K562 (cell line): ENCODE data around the gene PPP1R10. TPM values are rescaled to one million over a fixed set of nuclear protein-coding genes. Genes with fewer than 3 reads are reported as not detected.

Source experiments
- ATAC-seq: fragments of 200-7000 bp; cut with Tn5 transposase; 3 replicates; pipeline ENCODE4 v1.9.1; 2020; ENCODE audit warnings: moderate library complexity
- BruUV-seq: library from RNA; stranded (reverse); fragments of 400-500 nt; replicated peaks from 2 replicates; lab custom pipeline; 2021; lab: Mats Ljungman, UMichigan
- CTCF ChIA-PET: fragments of 300-600 bp; formaldehyde crosslinking; extraction: SDS; loops from one replicate; lab custom pipeline; 2021; ENCODE audit warnings: low intra/inter-chr PET ratio; lab: Yijun Ruan, JAX
- POLR2A ChIA-PET: fragments of 300-600, 350-650 bp; sonication (Branson Sonifier 250); formaldehyde crosslinking; extraction: SDS; loops from one replicate; lab custom pipeline; 2021; ENCODE audit warnings: antibody characterized with exemption, inconsistent platforms; lab: Yijun Ruan, JAX
- DNase-seq, 4 experiments: peaks; one replicate each; pipeline versions ENCODE4 v3.0.0 to v3.0.0-alpha.2; 2011 to 2018; ENCODE audit warnings: low spot score in 3 of 4, mixed read lengths in 3 of 4; ENCODE audit errors: extremely low read depth in 1 of 4
- FAIRE-seq: peaks from 2 replicates; lab custom pipeline; 2011; peaks lifted over from hg19 to GRCh38; lab: Jason Lieb, UNC
- H2AFZ ChIP-seq: 2 replicates; pipeline ENCODE4 v1.6.0; 2011; ENCODE audit warnings: low read depth, low read length, control low read depth, inconsistent platforms
- H3K27ac ChIP-seq: fragments of 200-600 bp; 3 replicates; pipeline ENCODE4 v1.8.0; 2011; ENCODE audit warnings: low read depth, mild to moderate bottlenecking, control low read depth, inconsistent platforms, low read length, moderate library complexity, mixed read lengths; ENCODE audit errors: extremely low read depth
- H3K27me3 ChIP-seq, 2 experiments: fragments of 300-600 bp in 1 of 2; 2 replicates in 1 of 2; 3 replicates in 1 of 2; pipeline versions ENCODE4 v1.6.0 to v1.8.0; 2011; ENCODE audit warnings: inconsistent platforms in 2 of 2, low read length in 2 of 2, mild to moderate bottlenecking in 1 of 2, mixed read lengths in 1 of 2, moderate library complexity in 1 of 2; ENCODE audit not compliant: control insufficient read depth in 2 of 2, insufficient read depth in 2 of 2
- H3K36me3 ChIP-seq: fragments of 300-600 bp; 3 replicates; pipeline ENCODE4 v1.8.0; 2011; ENCODE audit warnings: mild to moderate bottlenecking, low read length, inconsistent platforms; ENCODE audit not compliant: control insufficient read depth, insufficient read depth
- H3K4me1 ChIP-seq, 2 experiments: fragments of 200-600 bp in 1 of 2; replicated peaks in 1 of 2; 2 replicates in 1 of 2; 3 replicates in 1 of 2; pipeline versions ENCODE4 v1.5.1 to v1.8.0; 2011; ENCODE audit warnings: inconsistent platforms in 2 of 2, low read length in 2 of 2, mild to moderate bottlenecking in 1 of 2, mixed read lengths in 1 of 2, moderate library complexity in 1 of 2; ENCODE audit not compliant: control insufficient read depth in 2 of 2, insufficient read depth in 2 of 2
- H3K4me2 ChIP-seq: 2 replicates; pipeline ENCODE4 v1.6.1; 2011; ENCODE audit warnings: low read length, control low read depth, inconsistent platforms, mixed read lengths; ENCODE audit not compliant: insufficient read depth
- H3K4me3 ChIP-seq: fragments of 200-600 bp; sonication (generic), shearing (Covaris generic); 2 replicates; pipeline ENCODE4 v1.5.1; 2016; ENCODE audit warnings: control low read depth, inconsistent platforms
- H3K79me2 ChIP-seq: fragments of 200-600 bp; 3 replicates; pipeline ENCODE4 v1.8.0; 2011; ENCODE audit warnings: low read length, inconsistent platforms; ENCODE audit not compliant: control insufficient read depth, insufficient read depth
- H3K9ac ChIP-seq, 2 experiments: 2 replicates each; pipeline versions ENCODE4 v1.6.0 to v1.6.1; 2011; ENCODE audit warnings: low read depth in 2 of 2, low read length in 2 of 2, control low read depth in 1 of 2, inconsistent platforms in 1 of 2, mild to moderate bottlenecking in 1 of 2, mixed read lengths in 1 of 2; ENCODE audit not compliant: insufficient read depth in 1 of 2
- H3K9me1 ChIP-seq: one replicate; pipeline ENCODE4 v1.6.0; 2011; ENCODE audit warnings: inconsistent platforms, mild to moderate bottlenecking, low read length, moderate library complexity; ENCODE audit not compliant: control insufficient read depth, insufficient read depth
- H3K9me3 ChIP-seq: replicated peaks from 2 replicates; pipeline ENCODE4 v1.5.1; 2011; ENCODE audit warnings: low read depth, low read length, inconsistent platforms; ENCODE audit not compliant: control insufficient read depth, insufficient read depth
- H4K20me1 ChIP-seq: replicated peaks from 2 replicates; pipeline ENCODE4 v1.6.1; 2011; ENCODE audit warnings: low read length, inconsistent platforms, mixed read lengths; ENCODE audit not compliant: control insufficient read depth, insufficient read depth
- ARHGAP35 ChIP-seq: fragments of 450-650 bp; IDR thresholded peaks from 2 replicates; pipeline ENCODE4 v1.6.1; 2018; ENCODE audit not compliant: partially characterized antibody
- CCNT2 ChIP-seq: IDR thresholded peaks from 2 replicates; pipeline ENCODE4 v1.6.1; 2011; ENCODE audit warnings: borderline replicate concordance, low read depth, mild to moderate bottlenecking, moderate library complexity, mixed read lengths, low read length; ENCODE audit not compliant: insufficient read length; ENCODE audit errors: extremely low read depth
- EZH2 ChIP-seq: IDR thresholded peaks from 2 replicates; pipeline ENCODE4 v1.6.1; 2012; ENCODE audit warnings: low read depth, mild to moderate bottlenecking, inconsistent platforms, low read length, borderline replicate concordance
- HDAC2 ChIP-seq: fragments of 450-650 bp; IDR thresholded peaks from 2 replicates; pipeline ENCODE4 v1.6.1; 2016; ENCODE audit warnings: mild to moderate bottlenecking
- MED1 ChIP-seq: sonication (generic); formaldehyde crosslinking; IDR thresholded peaks from 2 replicates; pipeline ENCODE4 v1.8.1; 2023; ENCODE audit warnings: missing genetic modification reagents, borderline replicate concordance
- MYC ChIP-seq, 2 experiments: fragments of 250-450 bp in 1 of 2; sonication (Bioruptor Pico) in 1 of 2; IDR thresholded peaks; 2 replicates each; pipeline versions ENCODE4 v1.5.1 to v1.6.1; 2012 to 2021; ENCODE audit warnings: low read depth in 2 of 2, borderline replicate concordance in 1 of 2, improper control_type of control experiment in 1 of 2, low read length in 1 of 2, mild to moderate bottlenecking in 1 of 2, moderate library complexity in 1 of 2
- NR4A1 ChIP-seq, 2 experiments: fragments of 250-450 bp in 1 of 2; fragments of 450-650 bp in 1 of 2; sonication (Bioruptor Pico) in 1 of 2; IDR thresholded peaks; 2 replicates each; pipeline versions ENCODE4 v1.4.0 to v1.6.1; 2016 to 2020; ENCODE audit warnings: mild to moderate bottlenecking in 2 of 2, missing compliant biosample characterization in 1 of 2, missing genetic modification characterization in 1 of 2, moderate library complexity in 1 of 2
- RBM15 ChIP-seq: fragments of 200-400 bp; formaldehyde crosslinking; IDR thresholded peaks from 2 replicates; pipeline ENCODE4 v1.6.1; 2018; ENCODE audit warnings: mild to moderate bottlenecking, low read length, moderate library complexity; ENCODE audit not compliant: insufficient read depth
- RCOR1 ChIP-seq, 2 experiments: IDR thresholded peaks; 2 replicates each; pipeline ENCODE4 v1.6.1; 2012; ENCODE audit warnings: low read depth in 2 of 2, low read length in 2 of 2, borderline replicate concordance in 1 of 2, improper control_type of control experiment in 1 of 2
- TARDBP ChIP-seq: fragments of 450-650 bp; IDR thresholded peaks from 2 replicates; pipeline ENCODE4 v1.6.1; 2016
- THAP12 ChIP-seq: fragments of 250-450 bp; sonication (Bioruptor Pico); IDR thresholded peaks from 2 replicates; pipeline ENCODE4 v1.9.0; 2021; ENCODE audit warnings: mild to moderate bottlenecking, inconsistent platforms
- ZBTB33 ChIP-seq: sonication (generic); formaldehyde crosslinking; IDR thresholded peaks from 2 replicates; pipeline ENCODE4 v1.8.1; 2023; ENCODE audit warnings: mild to moderate bottlenecking, missing genetic modification reagents
- ZNF311 ChIP-seq: fragments of 250-450 bp; sonication (Bioruptor Pico); IDR thresholded peaks from 2 replicates; pipeline ENCODE4 v1.4.0; 2020; ENCODE audit warnings: mild to moderate bottlenecking, moderate library complexity
- ZNF644 ChIP-seq: fragments of 200-800 bp; sonication (Bioruptor generic); IDR thresholded peaks from 2 replicates; pipeline ENCODE4 v1.6.1; 2016; ENCODE audit warnings: low read depth, missing genetic modification characterization, missing compliant biosample characterization
- WGBS: fragments of 100-300 bp; shearing (Covaris generic); methylation state at CpG from one replicate; pipeline ENCODE4 v1.1.6; 2016; ENCODE audit warnings: low coverage, mixed read lengths; ENCODE audit not compliant: insufficient coverage; ENCODE audit errors: missing lambda C conversion rate; 5-methylcytosine and 5-hydroxymethylcytosine counted together
- in situ Hi-C: fragments of 300-500 bp; cut with MboI; formaldehyde crosslinking; loops from 4 replicates; pipeline ENCODE4 v1.15.0; 2018; ENCODE audit warnings: inconsistent platforms, mixed read lengths
- intact Hi-C: fragments of 100-400 bp; cut with micrococcal nuclease; formaldehyde crosslinking; loops from 2 replicates; pipeline ENCODE4 v1.14.2; 2022
- polyA plus RNA-seq, 8 experiments: library from polyadenylated mRNA; depleted of rRNA in 4 of 8; stranded (reverse) in 5 of 8; unstranded in 3 of 8; fragments of >200 nt; fragmentation: Nextera tagmentation in 2 of 8; fragmentation: Illumina TruSeq in 1 of 8; extraction: Ambion mirVana in 2 of 8; extraction: Trizol in 1 of 8; gene quantifications; 2 replicates each; pipeline versions ENCODE4 v1.2.1 to v1.2.3, GENCODE V29; 2011 to 2014; ENCODE audit warnings: inconsistent platforms in 1 of 8, missing spikeins in 1 of 8
- total RNA-seq, 7 experiments: library from RNA; depleted of rRNA in 6 of 7; stranded (reverse); fragments of >200 nt in 6 of 7; fragmentation: Illumina TruSeq in 2 of 7; extraction: Trizol in 2 of 7; gene quantifications; 2 replicates each; pipeline versions ENCODE4 v1.2.1 to v1.2.3, GENCODE V29; 2011 to 2021; ENCODE audit warnings: low replicate concordance in 1 of 7
- TF ChIP-seq, protein P1 (sequence below): fragments of 200-400 bp; formaldehyde crosslinking; IDR thresholded peaks from 2 replicates; pipeline ENCODE4 v1.6.1; 2017; ENCODE audit warnings: mild to moderate bottlenecking, low read depth, low read length, moderate library complexity

The PPP1R10 gene
- total and polyA plus RNA-seq, 9 of the 15 experiments (the other 6 are each of a cell fraction or from before 2014, with no cell fraction given) = 14.1 to 65.5 (median 32.6) TPM

GRCh38 chr6:30619561-30619960 is 2.5 kb upstream of the PPP1R10 start:
- Histone ChIP-seq H3K27ac (peak overlapping the region; percentile 30; the same call in 2 of the 3 replicates), H4K20me1 (peaks cover 8% of the 10 kb centered on the region; the same call in 1 of the 2 replicates), H3K4me2 (no peak overlapping the region), H3K9me1 (no peaks in the 10 kb centered on the region), H2AFZ (no peak overlapping the region), H3K36me3 (peaks cover 73% of the 10 kb centered on the region), H3K9me3 (no peaks in the 10 kb centered on the region), H3K27me3 (no peaks in the 10 kb centered on the region), H3K79me2 (peaks cover 51% of the 10 kb centered on the region), H3K9ac (peak overlapping the region; percentile 50 to 99; a peak in 3 of 4 replicates), H3K4me3 (no peak overlapping the region; the same call in 1 of the 2 replicates), H3K4me1 (peaks cover 4 to 5% of the 10 kb centered on the region in 2 experiments; a peak in 3 of 5 replicates)
- FAIRE-seq (no peak), ATAC-seq (no peak), DNase-seq (no peak)
- ChIA-PET POLR2A (no interaction called here), CTCF (no interaction called here)
- TF ChIP-seq MYC (IDR thresholded peaks at IDR 0.05; ENCODE audit: low read depth, low read length) = no peak
- TF ChIP-seq MYC (CRISPR knock-in tag; IDR thresholded peaks at IDR 0.05; ENCODE audit: borderline replicate concordance, low read depth) = no peak
- no peak for TF ChIP-seq EZH2
- no peak for TF ChIP-seq ZNF311 (CRISPR knock-in tag)
- TF ChIP-seq CCNT2 = no peak
- peak; percentile 23; the same call in 1 of the 2 replicates for TF ChIP-seq ZBTB33 (CRISPR knock-in tag)
- TF ChIP-seq, protein P1, sequence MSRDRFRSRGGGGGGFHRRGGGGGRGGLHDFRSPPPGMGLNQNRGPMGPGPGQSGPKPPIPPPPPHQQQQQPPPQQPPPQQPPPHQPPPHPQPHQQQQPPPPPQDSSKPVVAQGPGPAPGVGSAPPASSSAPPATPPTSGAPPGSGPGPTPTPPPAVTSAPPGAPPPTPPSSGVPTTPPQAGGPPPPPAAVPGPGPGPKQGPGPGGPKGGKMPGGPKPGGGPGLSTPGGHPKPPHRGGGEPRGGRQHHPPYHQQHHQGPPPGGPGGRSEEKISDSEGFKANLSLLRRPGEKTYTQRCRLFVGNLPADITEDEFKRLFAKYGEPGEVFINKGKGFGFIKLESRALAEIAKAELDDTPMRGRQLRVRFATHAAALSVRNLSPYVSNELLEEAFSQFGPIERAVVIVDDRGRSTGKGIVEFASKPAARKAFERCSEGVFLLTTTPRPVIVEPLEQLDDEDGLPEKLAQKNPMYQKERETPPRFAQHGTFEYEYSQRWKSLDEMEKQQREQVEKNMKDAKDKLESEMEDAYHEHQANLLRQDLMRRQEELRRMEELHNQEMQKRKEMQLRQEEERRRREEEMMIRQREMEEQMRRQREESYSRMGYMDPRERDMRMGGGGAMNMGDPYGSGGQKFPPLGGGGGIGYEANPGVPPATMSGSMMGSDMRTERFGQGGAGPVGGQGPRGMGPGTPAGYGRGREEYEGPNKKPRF = no peak
- no peak for TF ChIP-seq ZNF644 (tag)
- TF ChIP-seq NR4A1 (CRISPR knock-in tag; IDR thresholded peaks at IDR 0.05) = no peak
- TF ChIP-seq NR4A1 (tag; IDR thresholded peaks at IDR 0.05) = no peak
- 0 out of 2 replicates have a peak, but pooled peaks have one; percentile 9 for TF ChIP-seq THAP12
- TF ChIP-seq RCOR1 (IDR thresholded peaks at IDR 0.05; ENCODE audit: borderline replicate concordance in 1 of 2, low read depth in 2 of 2, low read length in 2 of 2) = no peak
- TF ChIP-seq MED1 (CRISPR knock-in tag) = no peak
- no peak for TF ChIP-seq TARDBP
- no peak for TF ChIP-seq ARHGAP35
- TF ChIP-seq RBM15 = no peak
- no peak for TF ChIP-seq HDAC2
- intact Hi-C loops = loop anchor here (5.0 kb wide), 1 partner anchor 208 kb away; no protein-coding TSS in a partner anchor
- no TSS peak for BruUV-seq
- in situ Hi-C loops = no loop called here
- whole genome bisulfite sequencing = 97% methylated on average over 11 of the region's 11 CpGs
